NCI-H1048 (cell line): ENCODE results near the gene RASIP1.
"Not testable (repeated sequence)": the region's sequence is repeated elsewhere in the genome, so short reads cannot be mapped to it uniquely, and the experiment has no call there.

Source experiments
- DNase-seq: peaks from one replicate; lab custom pipeline; 2025; lab: John Stamatoyannopoulos, UW

Gene RASIP1, protein sequence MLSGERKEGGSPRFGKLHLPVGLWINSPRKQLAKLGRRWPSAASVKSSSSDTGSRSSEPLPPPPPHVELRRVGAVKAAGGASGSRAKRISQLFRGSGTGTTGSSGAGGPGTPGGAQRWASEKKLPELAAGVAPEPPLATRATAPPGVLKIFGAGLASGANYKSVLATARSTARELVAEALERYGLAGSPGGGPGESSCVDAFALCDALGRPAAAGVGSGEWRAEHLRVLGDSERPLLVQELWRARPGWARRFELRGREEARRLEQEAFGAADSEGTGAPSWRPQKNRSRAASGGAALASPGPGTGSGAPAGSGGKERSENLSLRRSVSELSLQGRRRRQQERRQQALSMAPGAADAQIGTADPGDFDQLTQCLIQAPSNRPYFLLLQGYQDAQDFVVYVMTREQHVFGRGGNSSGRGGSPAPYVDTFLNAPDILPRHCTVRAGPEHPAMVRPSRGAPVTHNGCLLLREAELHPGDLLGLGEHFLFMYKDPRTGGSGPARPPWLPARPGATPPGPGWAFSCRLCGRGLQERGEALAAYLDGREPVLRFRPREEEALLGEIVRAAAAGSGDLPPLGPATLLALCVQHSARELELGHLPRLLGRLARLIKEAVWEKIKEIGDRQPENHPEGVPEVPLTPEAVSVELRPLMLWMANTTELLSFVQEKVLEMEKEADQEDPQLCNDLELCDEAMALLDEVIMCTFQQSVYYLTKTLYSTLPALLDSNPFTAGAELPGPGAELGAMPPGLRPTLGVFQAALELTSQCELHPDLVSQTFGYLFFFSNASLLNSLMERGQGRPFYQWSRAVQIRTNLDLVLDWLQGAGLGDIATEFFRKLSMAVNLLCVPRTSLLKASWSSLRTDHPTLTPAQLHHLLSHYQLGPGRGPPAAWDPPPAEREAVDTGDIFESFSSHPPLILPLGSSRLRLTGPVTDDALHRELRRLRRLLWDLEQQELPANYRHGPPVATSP

GRCh38 chr19:48740164-48740972, at the start of gene RASIP1:
RASIP1 (minus strand) TSS chr19:48740610; CDS start chr19:48740282, 328 bp downstream.
- no peak for DNase-seq

DNA sequence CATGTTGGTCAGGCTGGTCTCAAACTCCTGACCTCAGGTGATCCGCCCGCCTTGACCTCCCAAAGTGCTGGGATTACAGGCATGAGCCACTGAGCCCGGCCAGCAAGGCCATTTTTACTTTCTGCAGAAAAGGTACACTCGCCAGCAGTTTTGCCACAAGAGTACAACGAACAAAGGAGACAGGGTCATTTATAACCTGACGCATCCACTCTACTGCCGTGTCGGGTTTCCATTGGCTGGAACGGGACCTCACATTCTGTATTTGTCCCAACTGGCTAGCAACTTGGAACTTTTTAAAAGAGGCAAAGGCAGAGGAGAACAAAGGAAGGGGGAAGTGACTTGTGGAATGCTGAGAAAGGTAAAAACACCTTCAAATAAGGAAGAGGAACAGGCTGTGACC, 46.9 kb upstream of the RASIP1 start:
- DNase-seq, result not testable (repeated sequence)

DNA sequence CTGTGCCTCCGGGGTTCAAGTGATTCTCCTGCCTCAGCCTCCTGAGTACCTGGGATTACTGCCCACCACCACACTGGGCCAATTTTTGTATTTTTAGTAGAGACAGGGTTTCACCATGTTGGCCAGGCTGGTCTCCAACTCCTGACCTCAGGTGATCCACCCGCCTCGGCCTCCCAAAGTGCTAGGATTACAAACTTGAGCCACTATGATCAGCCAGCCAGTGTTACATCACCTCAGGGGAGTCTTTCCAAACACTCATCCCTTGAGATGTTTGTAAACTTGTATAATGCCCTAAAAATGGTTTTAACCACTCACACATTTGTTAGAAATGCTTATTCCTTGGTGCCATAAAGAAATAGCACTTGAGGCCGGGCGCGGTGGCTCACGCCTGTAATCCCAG, 46.0 kb upstream of the RASIP1 start:
- not testable (repeated sequence) for DNase-seq

DNA sequence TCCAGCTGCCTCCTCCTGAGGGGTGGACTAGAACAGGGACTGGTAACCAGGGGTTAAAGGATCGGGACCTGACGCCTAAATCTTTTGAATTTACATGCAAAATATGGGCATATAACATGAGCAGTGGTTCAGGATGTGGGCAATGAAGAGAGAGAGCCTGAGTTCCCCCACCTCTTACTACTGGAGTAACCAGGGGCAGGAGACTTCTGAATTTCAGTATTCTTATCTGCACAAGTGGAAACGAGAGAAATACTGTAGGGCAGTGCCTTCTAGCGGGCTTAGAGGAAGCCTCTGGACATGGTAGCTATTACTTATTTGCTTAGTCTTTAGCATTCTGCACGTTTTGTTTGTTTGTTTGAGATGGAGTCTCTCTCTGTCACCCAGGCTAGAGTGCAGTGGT, 44.1 kb upstream of the RASIP1 start:
- no peak for DNase-seq

- no peak for DNase-seq
These were observed 40.4 kb upstream of the RASIP1 start for GRCh38 chr19:48780631-48781391.

GRCh38 chr19:48779636-48780035, 39.2 kb upstream of the RASIP1 start:
- no peak for DNase-seq

DNA sequence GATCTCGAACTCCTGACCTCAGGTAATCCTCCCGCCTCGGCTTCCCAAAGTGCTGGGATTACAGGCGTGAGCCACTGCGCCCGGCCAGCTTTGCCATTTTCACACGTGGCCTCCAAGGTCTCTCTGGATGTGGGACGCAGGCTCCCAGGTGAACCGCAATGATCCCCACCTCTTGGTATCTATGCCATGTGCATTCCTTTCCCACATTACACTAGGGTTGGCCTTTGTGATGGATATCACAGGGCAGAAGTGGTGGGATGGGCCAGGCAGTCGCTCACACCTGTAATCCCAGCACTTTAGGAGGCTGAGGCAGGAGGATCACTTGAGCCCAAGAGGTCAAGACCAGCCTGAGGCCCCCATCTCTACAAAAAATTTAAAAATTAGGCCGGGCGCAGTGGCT, 37.3 kb upstream of the RASIP1 start:
- no peak for DNase-seq

DNA sequence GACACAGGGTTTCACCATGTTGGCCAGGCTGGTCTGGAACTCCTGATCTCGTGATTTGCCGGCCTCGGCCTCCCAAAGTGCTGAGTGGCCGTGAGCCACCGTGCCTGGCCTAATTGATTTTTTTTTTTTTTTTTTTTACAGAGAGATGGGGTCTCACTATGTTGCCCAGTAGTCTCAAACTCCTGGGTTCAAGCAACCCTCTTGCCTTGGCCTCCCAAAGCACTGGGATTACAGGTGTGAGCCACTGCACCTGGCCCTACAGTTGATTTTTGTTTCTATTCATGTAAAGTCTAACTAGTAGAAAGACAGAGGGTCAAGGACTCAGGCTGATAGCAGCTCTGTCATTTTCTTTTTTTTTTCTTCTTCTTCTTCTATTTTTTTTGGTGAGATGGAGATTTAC, 36.7 kb upstream of the RASIP1 start:
- DNase-seq, result no peak

DNA sequence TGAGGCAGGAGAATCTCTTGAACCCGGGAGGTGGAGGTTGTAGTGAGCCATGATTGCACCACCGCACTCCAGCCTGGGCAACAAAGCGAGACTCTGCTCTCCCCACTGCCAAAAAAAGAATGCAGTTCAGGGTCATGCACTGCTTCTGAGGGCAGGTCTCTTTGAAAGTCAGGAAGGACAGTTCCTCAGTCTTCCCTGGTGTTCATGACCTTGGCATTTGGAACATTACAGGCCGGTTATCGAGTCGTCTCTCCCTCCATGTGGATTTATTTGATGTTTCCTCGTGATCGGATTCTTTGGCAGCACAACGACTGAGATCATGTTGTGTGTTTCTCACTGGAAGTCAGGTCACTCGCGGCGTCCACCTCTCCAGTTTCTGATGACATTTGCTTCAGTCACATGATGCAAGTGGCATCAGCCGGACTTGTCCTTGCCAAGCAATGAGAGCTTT, 32.1 kb upstream of the RASIP1 start:
- DNase-seq, result no peak

DNA sequence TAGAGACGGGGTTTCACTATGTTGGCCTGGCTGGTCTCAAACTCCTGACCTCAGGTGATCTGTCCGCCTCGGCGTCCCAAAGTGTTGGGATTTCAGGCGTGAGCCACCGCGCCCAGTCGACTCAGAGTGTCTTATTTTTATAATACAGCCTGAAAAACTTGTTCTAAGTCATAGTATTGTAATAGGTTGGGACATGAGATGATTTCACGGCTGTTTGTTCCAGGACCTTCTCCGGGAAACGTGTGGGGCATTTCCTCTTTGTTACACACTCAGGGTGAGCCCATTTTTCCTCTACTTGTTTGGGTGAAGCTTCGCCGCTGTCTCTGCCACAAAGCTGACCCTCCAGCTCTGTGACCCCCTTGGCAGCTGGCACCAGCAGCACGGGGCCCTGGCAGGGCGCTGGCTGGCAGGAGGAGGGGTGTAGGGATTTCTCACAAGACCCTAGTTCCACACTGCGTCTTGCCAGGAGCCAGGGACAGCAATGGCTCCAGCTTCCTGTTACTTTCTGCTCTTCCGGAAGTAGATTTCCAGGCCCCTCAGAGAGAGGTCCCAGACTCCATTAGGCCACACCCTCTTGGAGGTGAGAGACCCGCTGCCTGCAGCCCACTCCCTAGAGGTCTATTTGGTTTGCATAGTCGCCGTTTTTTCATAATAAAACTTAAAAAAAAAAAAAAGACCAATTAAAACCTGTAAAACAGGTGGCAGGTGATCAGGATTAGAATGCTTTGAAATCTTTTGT, 30.5 kb upstream of the RASIP1 start:
- DNase-seq, result no peak

GRCh38 chr19:48770266-48770665, 29.9 kb upstream of the RASIP1 start:
- no peak for DNase-seq

GRCh38 chr19:48768994-48769713, 28.7 kb upstream of the RASIP1 start:
- DNase-seq, result no peak

- not testable (repeated sequence) for DNase-seq
These were observed 27.9 kb upstream of the RASIP1 start for GRCh38 chr19:48768171-48768753.

DNA sequence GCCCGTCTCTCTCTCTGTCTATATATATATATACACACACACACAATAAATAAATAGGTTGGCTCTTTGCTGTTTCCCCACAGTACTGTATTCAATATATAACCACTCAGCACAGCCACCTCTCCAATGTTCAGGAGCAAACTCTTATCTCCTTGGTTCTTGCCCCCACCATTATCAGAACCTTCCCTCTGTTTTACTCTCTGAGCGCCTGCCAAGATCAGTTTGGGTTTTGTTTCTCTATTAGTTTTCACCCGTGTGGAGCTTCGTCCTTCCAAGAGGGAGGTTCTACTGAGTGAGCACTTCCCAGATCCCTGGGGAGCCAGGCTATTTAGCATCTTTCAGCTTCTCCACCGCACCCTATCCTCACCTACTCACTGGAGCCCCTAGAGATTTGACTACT, 25.4 kb upstream of the RASIP1 start:
- not testable (repeated sequence) for DNase-seq

- DNase-seq, result no peak
These were observed 20.2 kb upstream of the RASIP1 start for GRCh38 chr19:48760504-48761205.

- no peak for DNase-seq
These were observed 17.3 kb upstream of the RASIP1 start for GRCh38 chr19:48757741-48758144.

DNA sequence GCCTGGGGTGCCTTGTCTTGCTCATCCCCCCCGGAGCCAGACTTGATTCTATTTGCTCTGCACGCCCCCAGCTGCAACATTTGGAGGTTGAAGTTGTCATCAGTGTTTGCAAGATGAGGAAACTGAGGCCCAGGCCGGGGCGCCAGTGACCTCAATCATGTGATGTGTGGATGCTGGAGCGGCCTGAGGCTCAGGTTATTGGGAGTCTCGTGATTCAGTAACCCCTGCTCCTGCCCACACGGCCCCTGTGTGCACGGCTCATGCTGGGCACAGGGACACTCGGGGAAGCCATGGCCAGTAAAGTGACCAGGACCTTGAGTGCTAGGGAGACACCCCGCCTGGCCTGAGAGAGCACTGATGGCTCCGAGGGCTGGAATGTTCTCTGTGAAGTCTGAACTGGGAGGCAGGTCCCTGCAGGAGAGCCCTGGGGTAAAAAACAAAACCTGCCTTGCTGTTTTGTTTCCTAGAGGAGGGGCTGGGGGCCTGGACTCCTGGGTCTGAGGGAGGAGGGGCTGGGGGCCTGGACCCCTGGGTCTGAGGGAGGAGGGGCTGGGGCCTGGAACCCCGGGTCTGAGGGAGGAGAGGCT, 16.8 kb upstream of the RASIP1 start:
- no peak for DNase-seq

DNA sequence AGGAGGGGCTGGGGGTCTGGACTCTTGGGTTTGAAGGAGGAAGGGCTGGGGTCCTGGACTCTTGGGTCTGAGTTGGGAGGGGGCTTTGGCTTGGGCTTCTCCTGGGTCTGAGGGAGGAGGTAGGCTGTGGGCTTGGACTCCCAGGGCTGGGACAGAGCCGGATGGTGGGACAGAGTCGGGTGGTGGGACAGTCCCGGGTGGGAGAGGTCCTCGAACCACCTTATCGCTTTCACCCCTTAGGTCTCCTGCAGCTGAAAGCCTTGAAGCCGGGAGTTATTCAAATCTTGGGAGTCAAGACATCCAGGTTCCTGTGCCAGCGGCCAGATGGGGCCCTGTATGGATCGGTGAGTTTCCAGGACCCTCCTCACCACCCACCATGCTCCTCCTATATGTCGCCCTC, 16.3 kb upstream of the RASIP1 start:
- no peak for DNase-seq
